AG09309 (cell line): ENCODE results near the gene CELSR1.

ENCODE experiments used
- DNase-seq: peaks from one replicate; pipeline ENCODE4 v3.0.0-alpha.2; 2010; ENCODE audit warnings: low read depth
- H3K4me3 ChIP-seq: 2 replicates; pipeline ENCODE4 v1.5.1; 2011; ENCODE audit warnings: mild to moderate bottlenecking, low read depth, low read length, moderate library complexity; ENCODE audit not compliant: control insufficient read depth
- CTCF ChIP-seq: IDR thresholded peaks from 2 replicates; pipeline ENCODE4 v1.5.1; 2011; ENCODE audit warnings: mild to moderate bottlenecking, low read depth, low read length, inconsistent platforms; ENCODE audit not compliant: insufficient read depth, control insufficient read depth; ENCODE audit errors: missing control alignments

Gene CELSR1

GRCh38 chr22:46515208-46516111, 22.0 kb downstream of the CELSR1 start:
- no peak for DNase-seq
- no peak overlapping the region for H3K4me3 ChIP-seq
- no peak for TF ChIP-seq CTCF

- DNase-seq, result no peak
- no peak for TF ChIP-seq CTCF
- no peak overlapping the region for H3K4me3 ChIP-seq
Observed at GRCh38 chr22:46514592-46515207, 22.7 kb downstream of the CELSR1 start.

- no peak for TF ChIP-seq CTCF
- H3K4me3 ChIP-seq, result no peak overlapping the region
- DNase-seq, result no peak
Observed at GRCh38 chr22:46513908-46514550, 23.4 kb downstream of the CELSR1 start.

- H3K4me3 ChIP-seq, result no peak overlapping the region
- no peak for DNase-seq
- TF ChIP-seq CTCF, result no peak
Observed at GRCh38 chr22:46512683-46513082, 24.7 kb downstream of the CELSR1 start.

- H3K4me3 ChIP-seq, result no peak overlapping the region
- TF ChIP-seq CTCF, result no peak
- no peak for DNase-seq
Observed at GRCh38 chr22:46512039-46512370, 25.4 kb downstream of the CELSR1 start.

GRCh38 chr22:46511151-46512038, 26.0 kb downstream of the CELSR1 start:
- no peak overlapping the region for H3K4me3 ChIP-seq
- no peak for DNase-seq
- no peak for TF ChIP-seq CTCF
